T47D (cell line): ENCODE measurements around the gene PODN.

ENCODE experiments used
- DNase-seq, 2 experiments: peaks; one replicate each; pipeline versions ENCODE4 v3.0.0 to v3.0.0-alpha.2; 2011 to 2012; ENCODE audit warnings: low read depth in 1 of 2, low spot score in 1 of 2
- JUND ChIP-seq: IDR thresholded peaks from 2 replicates; pipeline ENCODE4 v1.6.1; 2012; ENCODE audit warnings: low read depth
- in situ Hi-C: cut with HindIII; loops from 2 replicates; pipeline ENCODE4 v1.10.0; 2016; ENCODE audit warnings: low sequenced_read_pairs, low pct_unique_long_range_greater_than_20kb

The PODN gene

GRCh38 chr1:53121319-53122172 is 59.5 kb downstream of the PODN start:
- TF ChIP-seq JUND = no peak
- in situ Hi-C loops = no loop called here
- DNase-seq = no peak

GRCh38 chr1:53122201-53122885 is 60.3 kb downstream of the PODN start:
- no peak for DNase-seq
- in situ Hi-C loops = no loop called here
- no peak for TF ChIP-seq JUND

GRCh38 chr1:53122961-53123413 is 61.0 kb downstream of the PODN start:
- no peak for TF ChIP-seq JUND
- in situ Hi-C loops = no loop called here
- no peak for DNase-seq

GRCh38 chr1:53123453-53124140 is 61.6 kb downstream of the PODN start:
- TF ChIP-seq JUND = no peak
- DNase-seq = no peak
- in situ Hi-C loops = no loop called here

- no peak for TF ChIP-seq JUND
- in situ Hi-C loops = no loop called here
- no peak for DNase-seq
These were observed 63.1 kb downstream of the PODN start for GRCh38 chr1:53125122-53125521.

- in situ Hi-C loops = no loop called here
- no peak for DNase-seq
- no peak for TF ChIP-seq JUND
These were observed 63.8 kb downstream of the PODN start for GRCh38 chr1:53125623-53126360.

GRCh38 chr1:53126495-53126894 is 64.5 kb downstream of the PODN start:
- no peak for DNase-seq
- no peak for TF ChIP-seq JUND

GRCh38 chr1:53127546-53127945 is 65.5 kb downstream of the PODN start:
- TF ChIP-seq JUND = no peak
- no peak for DNase-seq
- in situ Hi-C loops = no loop called here

More at GRCh38 chr1:53126495-53126894, 64.5 kb downstream of the PODN start:
- in situ Hi-C loops = no loop called here

- in situ Hi-C loops = no loop called here
- no peak for DNase-seq
- TF ChIP-seq JUND = no peak
These were observed 66.4 kb downstream of the PODN start for GRCh38 chr1:53128401-53128800.

GRCh38 chr1:53129891-53130597 is 68.0 kb downstream of the PODN start:
- DNase-seq = no peak
- TF ChIP-seq JUND = no peak
- in situ Hi-C loops = no loop called here

GRCh38 chr1:53130598-53130877 is 68.5 kb downstream of the PODN start:
- DNase-seq = no peak
- in situ Hi-C loops = no loop called here
- no peak for TF ChIP-seq JUND
